ENCODE results near the gene LARGE1.

GRCh38 chr22:33819743-33820142 is 100.5 kb downstream of the LARGE1 start:
- no peak for TF ChIP-seq SPI1 (IDR thresholded peaks at IDR 0.05; ENCODE audit: borderline replicate concordance, low read depth)
- TF ChIP-seq CTCF (IDR thresholded peaks at IDR 0.05; ENCODE audit: insufficient read depth, low read length): no peak
- no peak for TF ChIP-seq GABPA (IDR thresholded peaks at IDR 0.05; ENCODE audit: low read depth)
